Measurements from ENCODE around the gene SPDL1. TPM values are rescaled to one million over a fixed set of nuclear protein-coding genes. Genes with fewer than 3 reads are reported as not detected.

The SPDL1 gene
- total and polyA plus RNA-seq, 2 of the 4 experiments (the other 2 are of a cell fraction): 18.8 to 29.4 TPM

- Histone ChIP-seq H2BK20ac (ENCODE audit: low read depth, low read length) (no peak overlapping the region), H2BK5ac (ENCODE audit: low read depth, low read length, poor library complexity, severe bottlenecking) (no peak overlapping the region), H2BK120ac (ENCODE audit: low read depth, low read length) (no peak overlapping the region), H3K4me2 (ENCODE audit: low read depth, low read length) (no peak overlapping the region), H4K8ac (ENCODE audit: low read depth in 2 of 2, low read length in 2 of 2) (no peak overlapping the region), H3K36me3 (ENCODE audit: control insufficient read depth, insufficient read depth, low read length) (no peaks in the 10 kb centered on the region), H3K14ac (replicated peaks; ENCODE audit: low read depth, low read length) (no peak overlapping the region), H3K27ac (ENCODE audit: insufficient read depth, low read length) (no peak overlapping the region), H2AK9ac (replicated peaks; ENCODE audit: low read depth, low read length, poor library complexity) (no peak overlapping the region), H3K4ac (ENCODE audit: low read depth, low read length) (no peak overlapping the region), H2BK15ac (ENCODE audit: low read depth, low read length) (no peak overlapping the region), H3K18ac (ENCODE audit: low read depth, low read length) (no peak overlapping the region), H2AFZ (replicated peaks; ENCODE audit: low read length, poor library complexity) (no peak overlapping the region), H3K9ac (ENCODE audit: low read depth, low read length) (no peak overlapping the region), H3K56ac (ENCODE audit: extremely low read depth, insufficient read depth, low read length) (no peak overlapping the region), H3K4me3 (ENCODE audit: insufficient read depth, low read depth, low read length) (no peak overlapping the region), H4K91ac (ENCODE audit: insufficient read depth, low read depth, low read length) (no peak overlapping the region), H3K9me1 (ENCODE audit: insufficient read depth, low read length) (no peaks in the 10 kb centered on the region), H3K23ac (ENCODE audit: low read depth, low read length) (no peak overlapping the region), H2AK5ac (ENCODE audit: low read depth, low read length) (no peak overlapping the region), H3K79me1 (ENCODE audit: low read depth in 1 of 2, low read length in 2 of 2) (no peaks in the 10 kb centered on the region), H4K20me1 (ENCODE audit: insufficient read depth, low read length) (no peaks in the 10 kb centered on the region), H4K5ac (ENCODE audit: low read depth, low read length) (no peak overlapping the region), H3K27me3 (ENCODE audit: control insufficient read depth, insufficient read depth, low read length) (no peaks in the 10 kb centered on the region; the same call in 1 of the 2 replicates), H3K9me3 (ENCODE audit: control insufficient read depth, insufficient read depth, low read length) (no peaks in the 10 kb centered on the region), H3K4me1 (ENCODE audit: control insufficient read depth, insufficient read depth, low read length) (no peaks in the 10 kb centered on the region)
- in situ Hi-C loops (cut with MboI; ENCODE audit: low sequenced_read_pairs): loop anchor here (25.0 kb wide), 1 partner anchor 863 kb away; no protein-coding TSS in a partner anchor
- WGBS, 2 experiments (ENCODE audit: extremely low coverage in 2 of 2, insufficient read length in 1 of 2): no CpG with 5 or more reads among the region's 4 CpGs
- CTCF ChIA-PET: no interaction called here
- dilution Hi-C loops (cut with HindIII; ENCODE audit: low sequenced_read_pairs, unreplicated experiment): no loop called here
- intact Hi-C loops (cut with micrococcal nuclease): no loop called here
- POLR2A ChIA-PET (ENCODE audit: unreplicated experiment): no interaction called here
- DNase-seq (no peak), ATAC-seq (ENCODE audit: low read depth) (no peak)
- TF ChIP-seq POLR2A (IDR thresholded peaks at IDR 0.05; ENCODE audit: low read depth, low read length) (no peak), RFX5 (IDR thresholded peaks at IDR 0.05; ENCODE audit: low read depth, low read length) (no peak), MXI1 (IDR thresholded peaks at IDR 0.05; ENCODE audit: borderline replicate concordance, low read depth, low read length) (no peak), RCOR1 (IDR thresholded peaks at IDR 0.05; ENCODE audit: insufficient replicate concordance, low read length) (no peak), MAZ (IDR thresholded peaks at IDR 0.05; ENCODE audit: borderline replicate concordance, low read depth, low read length) (no peak), RAD21 (IDR thresholded peaks at IDR 0.05; ENCODE audit: low read length) (no peak)
- BruUV-seq (replicated peaks): no TSS peak
Measured at GRCh38 chr5:169550227-169550626, 33.3 kb upstream of the SPDL1 start.

Data from IMR-90 (cell line).